ENCODE data around the gene PARVA.

Gene PARVA

GRCh38 chr11:12494699-12495098 lies 117.3 kb downstream of the PARVA start:
- no peak overlapping the region for H3K4me3 ChIP-seq (ENCODE audit: low read depth, low read length)
- TF ChIP-seq MAX (IDR thresholded peaks at IDR 0.05; ENCODE audit: low read depth, low read length) (no peak), CTCF (IDR thresholded peaks at IDR 0.05; ENCODE audit: low read depth, low read length) (no peak), POLR2A (IDR thresholded peaks at IDR 0.05; ENCODE audit: extremely low read depth, insufficient read length) (no peak), MYC (IDR thresholded peaks at IDR 0.05; ENCODE audit: low read depth, low read length) (no peak)
- no peak for DNase-seq (ENCODE audit: low read depth)

- no peak overlapping the region for H3K4me3 ChIP-seq (ENCODE audit: low read depth, low read length)
- no peak for TF ChIP-seq MAX (IDR thresholded peaks at IDR 0.05; ENCODE audit: low read depth, low read length)
- TF ChIP-seq CTCF (IDR thresholded peaks at IDR 0.05; ENCODE audit: low read depth, low read length), result peak; percentile 1
- no peak for DNase-seq (ENCODE audit: low read depth)
Observed at GRCh38 chr11:12496181-12497025, 119.0 kb downstream of the PARVA start.

- TF ChIP-seq POLR2A (IDR thresholded peaks at IDR 0.05; ENCODE audit: extremely low read depth, insufficient read length) (no peak), MAX (IDR thresholded peaks at IDR 0.05; ENCODE audit: low read depth, low read length) (no peak), CTCF (IDR thresholded peaks at IDR 0.05; ENCODE audit: low read depth, low read length) (no peak)
- no peak for DNase-seq (ENCODE audit: low read depth)
Observed at GRCh38 chr11:12497431-12497830, 120.1 kb downstream of the PARVA start.

GRCh38 chr11:12499071-12499470 lies 121.7 kb downstream of the PARVA start:
- no peak for DNase-seq (ENCODE audit: low read depth)
- TF ChIP-seq CTCF (IDR thresholded peaks at IDR 0.05; ENCODE audit: low read depth, low read length) (no peak), MAX (IDR thresholded peaks at IDR 0.05; ENCODE audit: low read depth, low read length) (no peak), MYC (IDR thresholded peaks at IDR 0.05; ENCODE audit: low read depth, low read length) (no peak), POLR2A (IDR thresholded peaks at IDR 0.05; ENCODE audit: extremely low read depth, insufficient read length) (no peak)
- H3K4me3 ChIP-seq (ENCODE audit: low read depth, low read length), result no peak overlapping the region

More at GRCh38 chr11:12497431-12497830, 120.1 kb downstream of the PARVA start:
- no peak overlapping the region for H3K4me3 ChIP-seq (ENCODE audit: low read depth, low read length)

GRCh38 chr11:12502046-12502445 lies 124.7 kb downstream of the PARVA start:
- H3K4me3 ChIP-seq (ENCODE audit: low read depth, low read length), result no peak overlapping the region
- TF ChIP-seq MYC (IDR thresholded peaks at IDR 0.05; ENCODE audit: low read depth, low read length) (no peak), MAX (IDR thresholded peaks at IDR 0.05; ENCODE audit: low read depth, low read length) (no peak), CTCF (IDR thresholded peaks at IDR 0.05; ENCODE audit: low read depth, low read length) (no peak), POLR2A (IDR thresholded peaks at IDR 0.05; ENCODE audit: extremely low read depth, insufficient read length) (no peak)
- no peak for DNase-seq (ENCODE audit: low read depth)
